Suppressor macrophage (primary cell): ENCODE measurements around the gene MAGI1.

ENCODE experiments used
- DNase-seq, 4 experiments: peaks; one replicate each; pipeline ENCODE4 v3.0.0-alpha.2; 2020 to 2022

MAGI1 gene

GRCh38 chr3:65787340-65787739 lies 251.4 kb downstream of the MAGI1 start:
- DNase-seq = no peak

DNA sequence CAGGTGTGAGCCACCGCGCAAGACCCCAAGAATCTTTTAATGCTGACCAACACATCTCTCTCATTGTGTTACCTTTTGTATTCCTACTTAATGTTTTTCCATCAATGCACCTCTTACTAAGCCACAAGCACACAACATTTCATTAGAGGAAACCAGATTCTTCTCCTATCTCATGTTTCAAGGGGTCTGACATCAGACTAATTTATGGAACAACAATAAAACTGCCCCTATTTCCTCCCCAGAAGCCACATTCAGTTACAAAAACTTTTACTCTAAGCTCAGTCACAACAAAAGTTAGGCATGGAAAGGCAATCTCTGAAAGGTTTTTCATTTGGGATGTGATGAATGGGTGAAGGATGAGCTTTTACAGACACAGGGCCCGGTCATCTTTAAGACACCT lies 251.8 kb downstream of the MAGI1 start:
- no peak for DNase-seq

DNA sequence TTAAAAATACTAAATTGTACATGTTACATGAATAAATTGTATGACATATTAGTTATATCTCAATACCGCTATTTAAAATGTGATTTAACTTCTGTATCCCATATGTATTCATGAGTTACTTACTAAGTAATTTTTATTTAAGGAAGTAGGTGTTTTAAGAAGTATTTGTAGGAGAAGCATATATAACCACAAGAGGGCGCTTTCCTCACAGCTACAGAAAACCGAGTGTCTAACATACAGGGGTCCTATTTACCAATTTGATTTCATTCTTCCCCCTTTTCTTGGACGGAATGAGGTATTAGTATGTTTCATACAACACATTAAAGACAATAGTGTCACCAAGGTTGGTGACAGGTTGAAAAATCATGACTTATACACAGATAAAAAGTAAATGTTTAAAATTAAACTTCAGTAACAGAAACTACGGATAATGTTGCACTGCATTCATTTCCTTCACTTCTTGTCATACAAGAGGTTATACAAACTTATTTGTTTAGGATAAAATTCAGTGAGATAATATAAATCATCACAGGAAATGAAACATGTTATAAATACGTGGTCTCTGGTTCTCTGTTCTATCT lies 253.6 kb downstream of the MAGI1 start:
- DNase-seq = peak; percentile 32 to 69 (median 48)

DNA sequence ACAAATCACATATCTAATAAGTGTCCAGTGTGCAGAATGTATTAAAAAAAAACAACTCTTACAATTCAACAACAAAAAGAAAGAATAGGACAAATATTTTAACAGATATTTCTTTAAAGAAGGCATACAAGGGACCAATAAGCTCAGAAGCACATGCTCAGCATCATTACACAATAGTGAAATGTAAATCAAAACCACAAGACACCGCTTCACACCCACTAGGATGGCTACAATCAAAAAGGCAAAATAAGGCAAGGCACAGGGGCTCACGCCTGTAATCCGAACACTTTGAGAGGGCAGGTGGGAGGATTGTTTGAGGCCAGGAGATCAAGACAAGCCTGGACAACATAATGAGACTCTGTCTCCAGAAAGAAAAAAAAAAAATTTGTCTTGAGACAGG lies 255.6 kb downstream of the MAGI1 start:
- DNase-seq = no peak

GRCh38 chr3:65781594-65781993 lies 257.1 kb downstream of the MAGI1 start:
- DNase-seq = no peak

- no peak for DNase-seq
Observed at GRCh38 chr3:65779390-65779789, 259.3 kb downstream of the MAGI1 start.

DNA sequence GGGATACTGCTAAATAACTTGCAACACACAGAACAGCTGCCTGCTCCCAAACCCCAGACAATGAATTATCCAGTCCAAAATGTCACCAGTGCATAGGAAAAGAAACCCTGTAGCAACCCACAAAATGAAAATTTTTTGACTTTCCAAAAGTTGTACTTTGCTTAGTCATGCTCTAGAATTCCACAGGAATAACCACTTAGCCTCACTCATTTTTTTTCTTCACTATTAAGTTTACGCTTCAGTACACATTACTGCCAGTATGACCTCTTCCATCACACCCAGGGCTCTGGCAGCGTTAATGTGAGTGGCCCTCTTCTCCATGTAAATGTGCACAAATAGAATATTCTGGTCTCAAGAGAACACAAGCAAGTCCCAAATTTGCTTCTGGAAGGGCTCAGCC lies 259.8 kb downstream of the MAGI1 start:
- DNase-seq = no peak

- DNase-seq = no peak
Observed at GRCh38 chr3:65777050-65777449, 261.7 kb downstream of the MAGI1 start.

DNA sequence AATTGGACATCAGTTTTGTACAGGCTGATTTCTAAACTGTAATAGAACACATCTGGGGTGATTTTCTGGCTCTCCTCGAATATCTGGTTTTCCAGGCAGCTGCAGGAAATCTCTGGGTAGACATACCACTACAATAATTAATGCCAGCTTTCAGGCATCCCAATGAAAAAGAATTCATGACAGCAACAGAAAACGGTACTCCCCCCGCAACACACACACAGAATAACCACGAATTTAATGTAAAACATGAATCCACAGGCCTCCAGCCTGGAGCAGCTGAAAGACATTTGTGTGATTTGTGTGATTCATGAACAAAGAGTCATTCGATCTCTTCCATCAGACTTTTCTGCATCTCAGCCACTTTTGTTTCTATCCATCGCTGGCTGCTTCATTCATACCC lies 262.2 kb downstream of the MAGI1 start:
- no peak for DNase-seq

- DNase-seq = no peak
Observed at GRCh38 chr3:65776081-65776480, 262.6 kb downstream of the MAGI1 start.

DNA sequence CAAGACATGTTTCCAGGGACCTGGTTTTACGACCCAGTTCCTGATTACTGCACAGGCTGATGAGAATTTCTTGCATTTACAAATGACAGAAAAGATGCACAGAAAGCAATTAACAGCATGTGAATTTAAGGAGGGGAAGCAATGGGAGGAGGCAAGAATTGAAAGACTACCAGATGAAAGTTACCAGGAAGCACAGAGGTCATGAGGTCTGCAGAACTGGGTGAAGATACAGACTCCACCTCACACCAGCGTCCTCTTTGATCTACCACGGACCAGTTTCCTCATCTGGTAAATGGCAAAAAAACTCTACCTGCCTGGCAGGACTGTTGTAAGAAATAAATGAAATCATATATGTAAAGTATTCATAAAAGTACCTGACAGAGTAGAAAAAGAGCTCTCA lies 266.0 kb downstream of the MAGI1 start:
- DNase-seq = no peak

- no peak for DNase-seq
Observed at GRCh38 chr3:65767551-65767950, 271.2 kb downstream of the MAGI1 start.

DNA sequence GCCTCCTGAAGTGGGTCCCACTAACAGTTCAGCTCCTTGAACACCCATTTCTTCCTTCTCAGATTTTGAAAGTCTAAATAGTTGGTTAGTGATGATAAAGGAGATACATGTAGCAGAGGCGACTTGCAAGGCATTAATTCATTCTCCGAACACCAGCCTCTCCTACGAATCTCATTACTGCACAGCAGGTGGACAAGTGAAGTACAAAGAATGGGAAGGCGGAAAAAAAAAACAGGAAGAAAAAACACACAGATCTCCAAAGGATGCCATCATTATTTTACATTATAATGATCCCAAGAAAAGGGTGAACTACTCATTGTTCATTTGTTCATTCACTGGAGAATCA lies 276.5 kb downstream of the MAGI1 start:
- no peak for DNase-seq

GRCh38 chr3:65761446-65762234 lies 277.1 kb downstream of the MAGI1 start:
- no peak for DNase-seq

GRCh38 chr3:65758876-65759598 lies 279.7 kb downstream of the MAGI1 start:
- DNase-seq = peak in 2 of 4 experiments; percentile 2 to 4

- no peak for DNase-seq
Observed at GRCh38 chr3:65758438-65758837, 280.3 kb downstream of the MAGI1 start.

- DNase-seq = no peak
Observed at GRCh38 chr3:65752636-65753035, 286.1 kb downstream of the MAGI1 start.

GRCh38 chr3:65751123-65751700 lies 287.5 kb downstream of the MAGI1 start:
- DNase-seq = peak; percentile 4 to 29 (median 18)

GRCh38 chr3:65749066-65749465 lies 289.7 kb downstream of the MAGI1 start:
- DNase-seq = no peak

DNA sequence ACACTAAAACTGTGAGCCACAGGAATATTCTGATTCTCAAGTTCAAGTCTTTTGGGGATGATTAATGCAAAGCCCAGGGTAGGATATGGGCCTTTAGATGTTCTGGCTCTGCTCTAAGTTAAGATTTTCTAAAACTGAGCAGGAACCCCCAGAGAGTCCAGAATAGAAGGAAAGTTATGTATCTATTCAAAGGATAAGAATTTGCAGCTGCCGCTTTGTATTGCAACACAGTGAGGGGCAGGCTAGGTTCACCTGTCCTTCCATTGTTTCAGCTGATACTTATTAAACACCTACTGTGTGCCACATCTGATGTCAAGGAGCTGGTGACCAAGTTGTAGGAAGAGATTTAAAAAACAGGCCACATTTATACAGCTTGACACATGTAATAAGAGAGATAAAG lies 290.4 kb downstream of the MAGI1 start:
- DNase-seq = no peak

- no peak for DNase-seq
Observed at GRCh38 chr3:65746848-65747247, 291.9 kb downstream of the MAGI1 start.

- DNase-seq = no peak
Observed at GRCh38 chr3:65745306-65745705, 293.4 kb downstream of the MAGI1 start.

- no peak for DNase-seq
Observed at GRCh38 chr3:65742914-65743313, 295.8 kb downstream of the MAGI1 start.

- DNase-seq = no peak
Observed at GRCh38 chr3:65741540-65741939, 297.2 kb downstream of the MAGI1 start.
